Ishikawa (cell line): Measurements from ENCODE around the gene CSRP3.

Experiments
- CEBPB ChIP-seq: IDR thresholded peaks from 2 replicates; pipeline ENCODE4 v1.6.1; 2012
- CREB1 ChIP-seq: IDR thresholded peaks from 2 replicates; pipeline ENCODE4 v1.6.1; 2012; ENCODE audit warnings: low read depth
- EGR1 ChIP-seq: IDR thresholded peaks from 2 replicates; pipeline ENCODE4 v1.6.1; 2012
- EP300 ChIP-seq: IDR thresholded peaks from 2 replicates; pipeline ENCODE4 v1.6.1; 2012; ENCODE audit warnings: borderline replicate concordance
- FOXM1 ChIP-seq: IDR thresholded peaks from 2 replicates; pipeline ENCODE4 v1.6.1; 2012; ENCODE audit warnings: low read depth, borderline replicate concordance
- MAX ChIP-seq: IDR thresholded peaks from 2 replicates; pipeline ENCODE4 v1.6.1; 2012
- NFIC ChIP-seq: IDR thresholded peaks from 2 replicates; pipeline ENCODE4 v1.6.1; 2012
- RAD21 ChIP-seq: IDR thresholded peaks from 2 replicates; pipeline ENCODE4 v1.6.1; 2012; ENCODE audit warnings: low read depth
- REST ChIP-seq: IDR thresholded peaks from 2 replicates; pipeline ENCODE4 v1.6.1; 2012; ENCODE audit warnings: low read depth, mild to moderate bottlenecking
- TAF1 ChIP-seq: IDR thresholded peaks from 2 replicates; pipeline ENCODE4 v1.6.1; 2012; ENCODE audit warnings: low read depth, mild to moderate bottlenecking
- TCF12 ChIP-seq: IDR thresholded peaks from 2 replicates; pipeline ENCODE4 v1.6.1; 2012; ENCODE audit warnings: low read depth
- TEAD4 ChIP-seq: IDR thresholded peaks from 2 replicates; pipeline ENCODE4 v1.6.1; 2012
- USF1 ChIP-seq: IDR thresholded peaks from 2 replicates; pipeline ENCODE4 v1.6.1; 2012
- YY1 ChIP-seq: IDR thresholded peaks from 2 replicates; pipeline ENCODE4 v1.6.1; 2012; ENCODE audit warnings: low read depth
- ZBTB7A ChIP-seq: IDR thresholded peaks from 2 replicates; pipeline ENCODE4 v1.6.1; 2012; ENCODE audit warnings: low read depth

CSRP3 gene

GRCh38 chr11:19200410-19201201, 1.2 kb downstream of the CSRP3 start:
- TF ChIP-seq NFIC (peak; percentile 69; the same call in 1 of the 2 replicates), ZBTB7A (no peak), TCF12 (no peak), TEAD4 (no peak), CREB1 (no peak), USF1 (no peak), REST (no peak), FOXM1 (no peak), RAD21 (no peak), EGR1 (no peak), CEBPB (no peak), YY1 (no peak), TAF1 (no peak), MAX (0 out of 2 replicates have a peak, but pooled peaks have one; percentile 32), EP300 (peak; percentile 35; the same call in 1 of the 2 replicates)

GRCh38 chr11:19199771-19200170, 2.0 kb downstream of the CSRP3 start:
- TF ChIP-seq NFIC (no peak), FOXM1 (no peak), TEAD4 (no peak), REST (no peak), MAX (no peak), TAF1 (no peak), EGR1 (no peak), YY1 (no peak), CEBPB (no peak), RAD21 (no peak), EP300 (no peak)

GRCh38 chr11:19199048-19199447, 2.7 kb downstream of the CSRP3 start:
- TF ChIP-seq EGR1 (no peak), ZBTB7A (no peak)

GRCh38 chr11:19196432-19196831, 5.4 kb downstream of the CSRP3 start:
- TF ChIP-seq NFIC (no peak), TEAD4 (no peak), CEBPB (no peak), ZBTB7A (no peak), TAF1 (no peak), REST (no peak), EGR1 (no peak), MAX (no peak), FOXM1 (no peak), USF1 (no peak), TCF12 (no peak), RAD21 (no peak), EP300 (no peak), CREB1 (no peak), YY1 (no peak)
